Measurements from ENCODE around the gene SMOC2.

SMOC2 gene

GRCh38 chr6:168708984-168709383, 268.0 kb downstream of the SMOC2 start:
- DNase-seq (ENCODE audit: low read depth in 2 of 2): no peak

DNA sequence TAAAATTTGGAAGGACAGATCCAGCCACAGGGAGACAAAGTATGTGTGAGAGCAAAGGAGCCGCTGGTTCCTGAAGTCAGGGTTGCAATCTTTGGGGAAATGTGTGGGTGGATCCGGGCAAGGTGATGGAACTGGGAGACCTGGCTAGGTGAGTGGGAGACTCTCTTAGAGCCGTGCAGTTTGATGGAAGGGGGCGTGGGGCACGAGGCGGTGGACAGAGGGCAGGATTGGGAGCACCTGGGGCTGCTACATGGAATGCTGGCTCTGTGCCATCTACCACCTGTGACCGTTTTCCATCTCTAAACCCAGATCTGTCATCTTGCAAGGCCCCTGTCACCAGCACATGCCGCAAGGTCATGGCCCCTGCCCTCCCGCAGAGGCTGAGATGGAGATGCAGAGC, 268.4 kb downstream of the SMOC2 start:
- no peak for DNase-seq (ENCODE audit: low read depth in 2 of 2)

GRCh38 chr6:168709991-168710390, 269.0 kb downstream of the SMOC2 start:
- no peak for DNase-seq (ENCODE audit: low read depth in 2 of 2)

DNA sequence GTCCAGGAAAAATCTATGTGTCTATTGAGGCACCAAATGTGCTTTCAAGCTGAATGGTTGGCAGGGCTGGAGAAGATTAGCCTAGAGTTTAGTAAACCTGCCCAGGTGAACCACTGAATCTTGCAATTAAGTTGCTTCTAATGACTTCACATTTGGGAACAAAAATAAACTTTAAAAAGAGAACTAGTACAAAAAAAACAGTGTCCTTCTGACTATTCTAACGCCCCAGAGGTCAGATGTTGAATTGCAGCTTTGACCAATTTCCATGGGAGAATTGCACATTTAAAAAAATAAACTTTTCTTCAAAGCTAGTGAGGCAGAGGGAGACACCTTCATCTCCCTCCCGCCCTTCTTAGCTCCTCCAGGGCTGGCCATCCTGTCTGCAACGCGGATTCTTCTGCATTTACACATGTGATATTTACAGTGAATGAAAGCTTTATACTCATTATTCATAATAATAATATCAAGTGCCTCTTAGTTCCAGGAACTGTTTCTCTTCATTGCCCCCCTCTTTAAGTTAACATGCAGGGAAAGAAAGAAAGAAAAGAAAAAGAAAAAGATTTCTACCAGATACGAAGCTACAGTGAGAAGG, 270.2 kb downstream of the SMOC2 start:
- no peak for DNase-seq (ENCODE audit: low read depth in 2 of 2)

DNA sequence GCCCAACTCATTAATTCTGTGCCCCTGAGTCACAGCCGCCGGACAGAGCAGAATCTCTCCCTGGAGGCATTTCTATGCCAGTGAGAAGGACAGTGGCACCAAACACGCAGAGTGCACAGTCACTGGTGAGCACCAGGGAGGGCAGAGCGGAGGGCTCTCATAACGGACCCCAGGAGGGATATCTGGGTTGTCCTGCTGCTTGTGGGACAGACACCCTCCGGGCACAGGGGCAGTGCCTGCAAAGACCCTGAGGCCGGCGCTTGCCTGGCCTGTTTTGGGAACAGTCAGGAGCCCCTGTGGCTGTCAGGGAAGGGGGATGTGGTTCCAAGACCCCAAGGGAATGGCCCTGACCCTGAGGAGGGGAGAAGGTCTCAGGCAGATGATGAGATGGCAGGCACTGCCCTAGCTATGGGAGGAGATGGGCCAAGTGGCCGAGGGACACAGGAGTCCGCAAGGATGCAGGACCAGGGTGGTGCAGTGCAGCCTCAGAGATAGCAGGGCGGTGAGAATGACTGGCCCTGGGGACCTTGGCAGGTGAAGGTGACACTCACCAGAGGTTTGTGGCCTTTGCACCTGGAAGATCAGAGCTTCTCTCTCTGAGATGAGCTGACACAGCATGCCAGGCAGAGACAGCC, 270.8 kb downstream of the SMOC2 start:
- DNase-seq (ENCODE audit: low read depth in 2 of 2): no peak

DNA sequence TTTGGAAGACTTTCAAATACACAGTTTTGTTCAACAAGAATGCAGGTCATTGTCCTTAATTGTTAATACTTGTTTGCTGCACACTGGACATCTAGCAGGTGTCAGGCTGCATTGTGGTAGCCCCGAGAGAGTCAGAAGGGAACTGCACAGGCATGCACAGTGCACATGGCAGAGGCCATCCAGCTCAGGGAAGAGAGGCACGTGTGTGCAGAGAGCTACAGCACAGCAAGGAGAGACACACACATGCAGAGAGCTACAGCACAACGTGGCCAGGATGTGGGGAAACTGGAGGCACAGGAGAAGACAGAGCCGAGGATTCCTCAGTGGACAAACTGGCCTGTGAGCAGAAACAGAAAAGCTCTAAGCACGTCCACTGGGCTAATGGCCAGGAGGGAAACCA, 272.0 kb downstream of the SMOC2 start:
- DNase-seq (ENCODE audit: low read depth in 2 of 2): no peak

- DNase-seq (ENCODE audit: low read depth in 2 of 2): no peak
Observed at GRCh38 chr6:168713839-168714238, 272.9 kb downstream of the SMOC2 start.

DNA sequence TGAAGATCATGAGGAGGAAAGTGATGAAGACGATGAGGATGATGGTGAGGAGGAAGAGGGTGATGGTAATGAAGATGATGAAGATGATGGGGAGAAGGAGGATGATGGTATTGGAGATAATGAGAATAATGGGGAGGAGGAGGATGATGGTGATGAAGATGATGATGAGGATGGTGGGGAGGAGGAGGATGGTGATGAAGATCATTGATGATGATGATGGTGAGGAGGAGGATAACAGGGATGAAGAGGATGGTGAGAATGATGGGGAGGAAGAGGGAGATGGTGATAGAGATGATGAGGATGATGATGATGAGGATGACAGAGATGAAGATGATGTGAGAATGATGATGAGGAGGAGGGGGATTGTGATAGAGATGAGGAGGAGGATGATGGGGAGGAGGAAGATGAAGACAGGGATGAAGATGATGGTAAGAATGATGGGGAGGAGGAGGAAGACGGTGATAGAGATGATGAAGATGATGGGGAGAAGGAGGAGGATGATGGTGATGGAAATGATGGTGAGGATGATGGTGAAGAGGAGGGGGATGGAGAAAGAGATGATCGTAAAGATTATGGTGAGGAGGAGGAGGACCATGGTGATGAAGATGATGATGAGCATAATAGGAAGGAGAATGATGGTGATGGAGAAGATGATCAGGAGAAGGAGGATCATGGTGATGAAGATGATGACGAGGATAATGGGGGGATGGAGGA, 273.7 kb downstream of the SMOC2 start:
- DNase-seq (ENCODE audit: low read depth in 2 of 2): no peak

- no peak for DNase-seq (ENCODE audit: low read depth in 2 of 2)
Observed at GRCh38 chr6:168715643-168716481, 274.9 kb downstream of the SMOC2 start.

- no peak for DNase-seq (ENCODE audit: low read depth in 2 of 2)
Observed at GRCh38 chr6:168716581-168716980, 275.6 kb downstream of the SMOC2 start.

DNA sequence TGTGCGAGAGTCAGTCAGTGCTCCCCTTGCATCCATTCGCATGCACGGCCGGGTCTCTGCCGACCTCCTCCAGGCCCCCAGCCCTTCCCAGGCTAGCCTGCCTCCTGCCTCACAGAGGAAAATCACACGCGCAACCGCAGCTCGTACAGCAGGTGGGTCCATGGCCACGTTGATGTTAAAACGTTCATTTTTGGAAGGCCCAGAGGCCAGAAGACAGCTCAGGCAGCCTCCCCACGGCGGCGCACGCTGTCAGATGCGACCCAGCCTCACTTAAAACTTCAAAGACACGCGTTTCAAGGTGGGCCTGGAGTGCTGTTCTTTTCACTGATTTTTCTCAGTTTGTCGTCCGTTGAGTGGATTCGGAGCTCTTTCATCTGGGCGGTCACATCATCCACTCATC, 276.5 kb downstream of the SMOC2 start:
- DNase-seq (ENCODE audit: low read depth in 2 of 2): no peak

All from stimulated activated CD8-positive, alpha-beta memory T cell treated with anti-CD3 and anti-CD28 coated beads, Interleukin-7, amount 100 ng/mL, for 1 hour (primary cell).